B cell (primary cell): ENCODE results near the gene ACMSD. TPM values are rescaled to one million over a fixed set of nuclear protein-coding genes. Genes with fewer than 3 reads are reported as not detected.

Experiments used
- ATAC-seq: fragments of 200-7000 bp; cut with Tn5 transposase; one replicate; pipeline ENCODE4 v1.10.0; 2021; ENCODE audit warnings: low read depth, mild to moderate bottlenecking, moderate number of reproducible peaks, moderate library complexity
- CTCF ChIA-PET: fragments of 350-600 bp; sonication (Branson Sonifier 250); formaldehyde crosslinking; loops from one replicate; lab custom pipeline; 2021; ENCODE audit warnings: antibody characterized with exemption, inconsistent platforms; lab: Charles Lee
- POLR2A ChIA-PET: fragments of 350-600 bp; sonication (Branson Sonifier 250); formaldehyde crosslinking; loops from one replicate; lab custom pipeline; 2021; ENCODE audit warnings: antibody characterized with exemption; lab: Charles Lee
- DNase-seq: peaks from one replicate; pipeline ENCODE4 v3.0.0; 2013
- H2AFZ ChIP-seq: 2 replicates; pipeline ENCODE4 v1.6.1; 2012; ENCODE audit warnings: mild to moderate bottlenecking, low read depth, low read length; ENCODE audit not compliant: insufficient read depth, poor library complexity, severe bottlenecking
- H3K27ac ChIP-seq, 2 donors: 1 replicate in 1 of 2; 2 replicates in 1 of 2; pipeline ENCODE4 v1.5.1; 2012 to 2013; ENCODE audit warnings: low read length in 2 of 2, mild to moderate bottlenecking in 2 of 2, moderate library complexity in 1 of 2
- H3K27me3 ChIP-seq, 4 experiments: fragments of 200-600 bp in 1 of 4; sonication (generic) in 1 of 4; replicated peaks in 1 of 4; 1 replicate in 2 of 4; 2 replicates in 2 of 4; pipeline versions ENCODE4 v1.6.1 to v1.7.0; 2013 to 2016; ENCODE audit warnings: low read length in 3 of 4, mild to moderate bottlenecking in 2 of 4, mixed read lengths in 1 of 4, moderate library complexity in 1 of 4; ENCODE audit not compliant: insufficient read depth in 4 of 4, control insufficient read depth in 3 of 4; ENCODE audit errors: control extremely low read depth in 1 of 4
- H3K36me3 ChIP-seq, 2 experiments: replicated peaks in 1 of 2; 1 replicate in 1 of 2; 2 replicates in 1 of 2; pipeline versions ENCODE4 v1.6.1 to v1.7.1; 2013; ENCODE audit warnings: low read length in 1 of 2; ENCODE audit not compliant: insufficient read depth in 2 of 2, control insufficient read depth in 1 of 2; ENCODE audit errors: control extremely low read depth in 1 of 2, extremely low read depth in 1 of 2
- H3K4me1 ChIP-seq, 2 donors: fragments of 200-600 bp in 1 of 2; sonication (generic) in 1 of 2; 1 replicate in 1 of 2; 2 replicates in 1 of 2; pipeline versions ENCODE4 v1.5.1 to v1.6.1; 2013 to 2017; ENCODE audit warnings: low read length in 2 of 2; ENCODE audit not compliant: control insufficient read depth in 2 of 2, insufficient read depth in 2 of 2
- H3K4me2 ChIP-seq: replicated peaks from 2 replicates; pipeline ENCODE3; 2012; ENCODE audit warnings: mild to moderate bottlenecking, low read depth, low read length; ENCODE audit not compliant: poor library complexity, severe bottlenecking
- H3K4me3 ChIP-seq, 5 experiments: fragments of 200-600 bp in 1 of 5; sonication (generic) in 1 of 5; 1 replicate in 3 of 5; 2 replicates in 2 of 5; pipeline versions ENCODE4 v1.5.1 to v1.7.0; 2011 to 2016; ENCODE audit warnings: low read length in 4 of 5, mild to moderate bottlenecking in 4 of 5, low read depth in 2 of 5, control low read depth in 1 of 5, moderate library complexity in 1 of 5; ENCODE audit not compliant: insufficient read depth in 1 of 5; ENCODE audit errors: control extremely low read depth in 1 of 5, extremely low read depth in 1 of 5
- H3K79me2 ChIP-seq: fragments of 200-600 bp; sonication (generic); one replicate; pipeline ENCODE4 v1.6.0; 2016; ENCODE audit warnings: low read length; ENCODE audit not compliant: control insufficient read depth, insufficient read depth
- H3K9ac ChIP-seq: fragments of 200-600 bp; sonication (generic); 2 replicates; pipeline ENCODE4 v1.6.1; 2017; ENCODE audit warnings: mild to moderate bottlenecking, low read length, moderate library complexity
- H3K9me3 ChIP-seq, 3 donors: one replicate each; pipeline versions ENCODE4 v1.6.1 to v1.7.1; 2013; ENCODE audit warnings: low read length in 2 of 3; ENCODE audit not compliant: control insufficient read depth in 2 of 3, insufficient read depth in 1 of 3; ENCODE audit errors: control extremely low read depth in 1 of 3
- H4K20me1 ChIP-seq: 2 replicates; pipeline ENCODE4 v1.6.0; 2012; ENCODE audit warnings: mild to moderate bottlenecking, low read length; ENCODE audit not compliant: insufficient read depth, control insufficient read depth, poor library complexity, severe bottlenecking
- H3K27ac Mint-ChIP-seq: one replicate; pipeline ENCODE4 v1.8.0; 2021; ENCODE audit warnings: mixed read lengths
- H3K27me3 Mint-ChIP-seq: one replicate; pipeline ENCODE4 v1.8.0; 2021; ENCODE audit warnings: mixed read lengths
- H3K4me1 Mint-ChIP-seq: one replicate; pipeline ENCODE4 v1.8.0; 2021; ENCODE audit warnings: mixed read lengths
- H3K4me3 Mint-ChIP-seq: one replicate; pipeline ENCODE4 v1.8.0; 2021; ENCODE audit warnings: mixed read lengths
- H3K9me3 Mint-ChIP-seq: one replicate; pipeline ENCODE4 v1.8.0; 2022; ENCODE audit warnings: mixed read lengths; ENCODE audit not compliant: insufficient read depth
- EZH2 ChIP-seq: IDR thresholded peaks from 2 replicates; pipeline ENCODE4 v1.6.1; 2012; ENCODE audit warnings: borderline replicate concordance, low read depth, mild to moderate bottlenecking, moderate library complexity, low read length; ENCODE audit not compliant: insufficient read depth, poor library complexity, severe bottlenecking
- WGBS: methylation state at CpG from one replicate; pipeline ENCODE4 v1.1.5; 2013; ENCODE audit warnings: missing lambda C conversion rate; ENCODE audit not compliant: insufficient coverage; 5-methylcytosine and 5-hydroxymethylcytosine counted together
- intact Hi-C: fragments of 100-400 bp; cut with micrococcal nuclease; formaldehyde crosslinking; loops from one replicate; pipeline ENCODE4 v1.10.0; 2022
- polyA plus RNA-seq: library from polyadenylated mRNA; depleted of rRNA; stranded (reverse); fragments of >200 nt; gene quantifications from 2 replicates; pipeline ENCODE4 v1.2.3, GENCODE V29; 2012
- total RNA-seq, 2 donors: library from RNA; stranded (reverse); fragments of 120-200 nt in 1 of 2; gene quantifications; 1 replicate in 1 of 2; 2 replicates in 1 of 2; pipeline versions ENCODE4 v1.2.3 to v1.2.4, GENCODE V29; 2013 to 2022
- TF ChIP-seq, protein P1 (sequence below): fragments of 200-600 bp; IDR thresholded peaks from one replicate; pipeline ENCODE4 v1.8.0; 2022; ENCODE audit warnings: antibody characterized with exemption, mild to moderate bottlenecking

ACMSD gene
- total and polyA plus RNA-seq, 2 donors (not counting 1 experiment from before 2014, with no cell fraction given), result not detected

DNA sequence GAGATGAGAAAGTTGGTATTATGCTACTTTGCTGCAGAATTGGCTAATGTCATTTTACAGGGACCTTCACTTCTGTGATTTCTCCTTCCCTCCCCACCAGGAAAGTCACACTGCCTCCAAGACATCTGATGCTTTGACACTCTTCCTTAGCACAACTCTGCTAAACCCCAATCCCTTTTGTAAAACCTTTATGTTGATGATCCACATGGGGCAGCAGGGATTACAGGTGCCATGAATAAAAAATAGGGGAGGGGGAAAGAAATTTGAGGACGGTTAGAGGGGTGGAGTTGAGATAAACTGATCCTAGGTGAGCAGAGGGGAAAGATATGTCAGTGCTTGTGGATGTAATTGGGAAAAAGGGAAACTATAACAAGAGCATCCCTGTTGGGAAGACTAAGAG, 106.6 kb downstream of the ACMSD start:
- Histone ChIP-seq H3K4me3 (no peak overlapping the region), H3K9me3 (no peaks in the 10 kb centered on the region), H3K79me2 (peaks cover 41% of the 10 kb centered on the region), H3K4me1 (peaks cover 9 to 21% of the 10 kb centered on the region in 2 donors), H3K27me3 (no peaks in the 10 kb centered on the region), H3K36me3 (peaks cover 19 to 53% of the 10 kb centered on the region in 2 experiments), H3K27ac (no peak overlapping the region), H3K9ac (no peak overlapping the region), H4K20me1 (peaks cover 3% of the 10 kb centered on the region), H3K4me2 (no peak overlapping the region), H2AFZ (no peak overlapping the region)
- no peak overlapping the region for H3K27ac Mint-ChIP-seq
- ATAC-seq (no peak), DNase-seq (no peak)
- 100% methylated on average over 1 of the region's 1 CpG for WGBS
- ChIA-PET POLR2A (no interaction called here), CTCF (interaction anchor here (0.6 kb wide), 2 partner anchors 16 to 32 kb away, joined by 3 read pairs; no protein-coding TSS in a partner anchor)
- H3K4me1 Mint-ChIP-seq, result peaks cover 32% of the 10 kb centered on the region
- no peaks in the 10 kb centered on the region for H3K27me3 Mint-ChIP-seq
- TF ChIP-seq, protein P1, sequence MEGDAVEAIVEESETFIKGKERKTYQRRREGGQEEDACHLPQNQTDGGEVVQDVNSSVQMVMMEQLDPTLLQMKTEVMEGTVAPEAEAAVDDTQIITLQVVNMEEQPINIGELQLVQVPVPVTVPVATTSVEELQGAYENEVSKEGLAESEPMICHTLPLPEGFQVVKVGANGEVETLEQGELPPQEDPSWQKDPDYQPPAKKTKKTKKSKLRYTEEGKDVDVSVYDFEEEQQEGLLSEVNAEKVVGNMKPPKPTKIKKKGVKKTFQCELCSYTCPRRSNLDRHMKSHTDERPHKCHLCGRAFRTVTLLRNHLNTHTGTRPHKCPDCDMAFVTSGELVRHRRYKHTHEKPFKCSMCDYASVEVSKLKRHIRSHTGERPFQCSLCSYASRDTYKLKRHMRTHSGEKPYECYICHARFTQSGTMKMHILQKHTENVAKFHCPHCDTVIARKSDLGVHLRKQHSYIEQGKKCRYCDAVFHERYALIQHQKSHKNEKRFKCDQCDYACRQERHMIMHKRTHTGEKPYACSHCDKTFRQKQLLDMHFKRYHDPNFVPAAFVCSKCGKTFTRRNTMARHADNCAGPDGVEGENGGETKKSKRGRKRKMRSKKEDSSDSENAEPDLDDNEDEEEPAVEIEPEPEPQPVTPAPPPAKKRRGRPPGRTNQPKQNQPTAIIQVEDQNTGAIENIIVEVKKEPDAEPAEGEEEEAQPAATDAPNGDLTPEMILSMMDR, result no peak
- no peak for TF ChIP-seq EZH2
- no peaks in the 10 kb centered on the region for H3K9me3 Mint-ChIP-seq
- intact Hi-C loops, result loop anchor here (10.0 kb wide), 1 partner anchor 110 kb away; the partner anchor contains the start of gene RAB3GAP1
- H3K4me3 Mint-ChIP-seq, result no peak overlapping the region

- Mint-ChIP-seq H3K27ac (no peak overlapping the region), H3K4me1 (peaks cover 38% of the 10 kb centered on the region), H3K27me3 (no peaks in the 10 kb centered on the region), H3K4me3 (no peak overlapping the region), H3K9me3 (no peaks in the 10 kb centered on the region)
- intact Hi-C loops, result loop anchor here (10.0 kb wide), 1 partner anchor 109 kb away; the partner anchor contains the start of gene RAB3GAP1
- Histone ChIP-seq H3K4me1 (peaks cover 9 to 21% of the 10 kb centered on the region in 2 donors), H3K9me3 (no peaks in the 10 kb centered on the region), H3K36me3 (peaks cover 20 to 57% of the 10 kb centered on the region in 2 experiments), H3K4me3 (no peak overlapping the region), H2AFZ (no peak overlapping the region), H3K27me3 (no peaks in the 10 kb centered on the region), H3K9ac (no peak overlapping the region), H3K27ac (no peak overlapping the region), H3K79me2 (peaks cover 34% of the 10 kb centered on the region), H3K4me2 (no peak overlapping the region), H4K20me1 (peaks cover 7% of the 10 kb centered on the region)
- ChIA-PET POLR2A (no interaction called here), CTCF (no interaction called here)
- 100% methylated on average over 3 of the region's 6 CpGs for WGBS
- DNase-seq (no peak), ATAC-seq (no peak)
- TF ChIP-seq, protein P1, result no peak
- no peak for TF ChIP-seq EZH2
These were observed 107.7 kb downstream of the ACMSD start for GRCh38 chr2:134946073-134946472.
